Keratinocyte (primary cell): ENCODE results near the gene SERPINB10. TPM values are rescaled to one million over a fixed set of nuclear protein-coding genes. Genes with fewer than 3 reads are reported as not detected.

ENCODE experiments used
- DNase-seq: peaks from one replicate; pipeline ENCODE4 v3.0.0-alpha.2; 2011; ENCODE audit warnings: low read depth, missing footprints, low spot score
- FAIRE-seq: peaks from 2 replicates; lab custom pipeline; 2011; peaks lifted over from hg19 to GRCh38; lab: Jason Lieb, UNC
- H2AFZ ChIP-seq: 2 replicates; pipeline ENCODE4 v1.6.0; 2012; ENCODE audit warnings: low read length, control low read depth, inconsistent platforms; ENCODE audit not compliant: control insufficient read depth
- H3K27ac ChIP-seq: 2 replicates; pipeline ENCODE4 v1.5.1; 2011; ENCODE audit warnings: low read length; ENCODE audit not compliant: control insufficient read depth, insufficient read depth
- H3K27me3 ChIP-seq: 3 replicates; pipeline ENCODE4 v1.6.0; 2011; ENCODE audit warnings: low read length; ENCODE audit not compliant: control insufficient read depth, insufficient read depth; ENCODE audit errors: extremely low read depth
- H3K36me3 ChIP-seq, 2 experiments: 2 replicates in 1 of 2; 3 replicates in 1 of 2; pipeline ENCODE4 v1.5.1; 2011; ENCODE audit warnings: low read length in 2 of 2, mild to moderate bottlenecking in 1 of 2; ENCODE audit not compliant: control insufficient read depth in 2 of 2, insufficient read depth in 2 of 2; ENCODE audit errors: extremely low read depth in 1 of 2
- H3K4me1 ChIP-seq: 3 replicates; pipeline ENCODE4 v1.5.1; 2011; ENCODE audit warnings: low read length; ENCODE audit not compliant: control insufficient read depth, insufficient read depth; ENCODE audit errors: extremely low read depth
- H3K4me2 ChIP-seq: 3 replicates; pipeline ENCODE4 v1.6.0; 2011; ENCODE audit warnings: low read depth, low read length; ENCODE audit not compliant: control insufficient read depth, insufficient read depth; ENCODE audit errors: extremely low read depth
- H3K4me3 ChIP-seq, 3 experiments: fragments of 200-600 bp in 1 of 3; sonication (generic) in 1 of 3; 2 replicates in 2 of 3; 3 replicates in 1 of 3; pipeline ENCODE4 v1.5.1; 2011 to 2016; ENCODE audit warnings: low read length in 3 of 3, mild to moderate bottlenecking in 3 of 3, control low read depth in 2 of 3, inconsistent platforms in 1 of 3, low read depth in 1 of 3, mixed read lengths in 1 of 3, mixed run types in 1 of 3, moderate library complexity in 1 of 3; ENCODE audit not compliant: control insufficient read depth in 2 of 3, insufficient read depth in 2 of 3; ENCODE audit errors: extremely low read depth in 1 of 3
- H3K79me2 ChIP-seq: 2 replicates; pipeline ENCODE4 v1.6.0; 2012; ENCODE audit warnings: low read length; ENCODE audit not compliant: control insufficient read depth, insufficient read depth
- H3K9ac ChIP-seq: 3 replicates; pipeline ENCODE4 v1.6.0; 2011; ENCODE audit warnings: low read length; ENCODE audit not compliant: control insufficient read depth, insufficient read depth; ENCODE audit errors: extremely low read depth
- H3K9me1 ChIP-seq: 3 replicates; pipeline ENCODE4 v1.6.0; 2011; ENCODE audit warnings: low read length; ENCODE audit not compliant: control insufficient read depth, insufficient read depth; ENCODE audit errors: extremely low read depth
- H3K9me3 ChIP-seq: 2 replicates; pipeline ENCODE4 v1.5.1; 2012; ENCODE audit warnings: low read depth, low read length; ENCODE audit not compliant: control insufficient read depth
- H4K20me1 ChIP-seq: 3 replicates; pipeline ENCODE4 v1.6.0; 2011; ENCODE audit warnings: low read length; ENCODE audit not compliant: control insufficient read depth, insufficient read depth; ENCODE audit errors: extremely low read depth
- CTCF ChIP-seq, 3 experiments: IDR thresholded peaks in 1 of 3; conservative IDR thresholded peaks in 1 of 3; optimal IDR thresholded peaks in 1 of 3; 2 replicates in 2 of 3; 3 replicates in 1 of 3; pipeline versions ENCODE3 to v1.5.1; 2011; ENCODE audit warnings: low read length in 3 of 3, mild to moderate bottlenecking in 3 of 3, moderate library complexity in 2 of 3, control low read depth in 1 of 3, inconsistent platforms in 1 of 3; ENCODE audit not compliant: insufficient read depth in 2 of 3; ENCODE audit errors: extremely low read depth in 1 of 3
- EZH2 ChIP-seq: IDR thresholded peaks from one replicate; pipeline ENCODE4 v1.6.1; 2012; ENCODE audit warnings: inconsistent platforms, mild to moderate bottlenecking, low read length, moderate library complexity
- dilution Hi-C: fragments of 300-500 bp; cut with MboI; formaldehyde crosslinking; loops from one replicate; pipeline ENCODE4 v1.7.0; 2020; ENCODE audit warnings: low sequenced_read_pairs; ENCODE audit not compliant: extremely low pct_ligation_motif_present
- polyA plus RNA-seq, 5 experiments: library from polyadenylated mRNA; depleted of rRNA in 3 of 5; stranded (reverse) in 3 of 5; stranded (forward) in 1 of 5; unstranded in 1 of 5; fragments of >200 nt; gene quantifications; 1 replicate in 1 of 5; 2 replicates in 3 of 5; 3 replicates in 1 of 5; pipeline versions ENCODE4 v1.2.1 to v1.2.3, GENCODE V29; 2011 to 2012; ENCODE audit warnings: missing spikeins in 2 of 5, low read depth in 1 of 5, low replicate concordance in 1 of 5

SERPINB10 gene
- polyA plus RNA-seq, 1 donor (not counting 4 experiments of a cell fraction or from before 2014, with no cell fraction given) = 10.1 TPM

DNA sequence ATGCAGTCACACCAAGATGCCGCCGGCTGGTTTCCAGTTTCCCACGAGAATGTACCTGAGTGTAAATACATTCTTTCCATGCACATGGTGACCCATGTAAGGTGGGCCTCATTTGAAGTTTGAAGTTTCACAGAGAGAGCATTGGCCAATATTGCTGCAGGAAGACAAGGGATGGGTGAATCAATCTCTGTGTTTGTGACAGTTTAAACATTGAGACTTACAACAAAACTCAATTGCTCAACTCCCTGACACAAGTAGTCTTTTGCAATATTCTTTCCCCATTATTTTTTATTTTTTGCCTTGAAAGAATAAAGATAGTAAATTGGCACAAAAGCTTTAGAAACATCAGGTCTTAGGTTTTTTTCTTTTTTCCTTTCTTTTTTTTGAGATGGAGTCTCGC lies 15.2 kb upstream of the SERPINB10 start:
- Histone ChIP-seq H3K9ac (no peak overlapping the region), H2AFZ (no peak overlapping the region), H3K9me1 (no peaks in the 10 kb centered on the region), H3K36me3 (peaks cover 29 to 57% of the 10 kb centered on the region in 2 experiments), H4K20me1 (no peaks in the 10 kb centered on the region), H3K27me3 (no peaks in the 10 kb centered on the region), H3K9me3 (no peaks in the 10 kb centered on the region), H3K4me3 (no peak overlapping the region), H3K4me1 (peaks cover 18% of the 10 kb centered on the region), H3K27ac (no peak overlapping the region), H3K79me2 (peaks cover 25% of the 10 kb centered on the region), H3K4me2 (no peak overlapping the region)
- dilution Hi-C loops = no loop called here
- FAIRE-seq (no peak), DNase-seq (no peak)
- no peak for TF ChIP-seq EZH2
- TF ChIP-seq CTCF (optimal IDR thresholded peaks at IDR 0.05 in 1 of 3, IDR thresholded peaks at IDR 0.05 in 1 of 3, conservative IDR thresholded peaks at IDR 0.05 in 1 of 3; ENCODE audit: extremely low read depth in 1 of 3, insufficient read depth in 2 of 3, low read length in 3 of 3) = no peak

- no peaks in the 10 kb centered on the region for H3K27me3 ChIP-seq
- peaks cover 14% of the 10 kb centered on the region for H3K79me2 ChIP-seq
- no peaks in the 10 kb centered on the region for H4K20me1 ChIP-seq
- H3K36me3 ChIP-seq = peaks cover 33 to 61% of the 10 kb centered on the region in 2 experiments
- DNase-seq (peak; percentile 28), FAIRE-seq (no peak)
- no peaks in the 10 kb centered on the region for H3K9me1 ChIP-seq
- no peak overlapping the region for H3K4me3 ChIP-seq
- dilution Hi-C loops = no loop called here
- peaks cover 18% of the 10 kb centered on the region for H3K4me1 ChIP-seq
- H2AFZ ChIP-seq = no peak overlapping the region
- H3K27ac ChIP-seq = no peak overlapping the region
- H3K4me2 ChIP-seq = no peak overlapping the region
- H3K9ac ChIP-seq = no peak overlapping the region
- no peak for TF ChIP-seq EZH2
- no peak for TF ChIP-seq CTCF (optimal IDR thresholded peaks at IDR 0.05 in 1 of 3, IDR thresholded peaks at IDR 0.05 in 1 of 3, conservative IDR thresholded peaks at IDR 0.05 in 1 of 3; ENCODE audit: extremely low read depth in 1 of 3, insufficient read depth in 2 of 3, low read length in 3 of 3)
- no peaks in the 10 kb centered on the region for H3K9me3 ChIP-seq
Observed at GRCh38 chr18:63894106-63894772, 13.5 kb upstream of the SERPINB10 start.
